ENCODE results near the gene MRPL17. TPM values are rescaled to one million over a fixed set of nuclear protein-coding genes. Genes with fewer than 3 reads are reported as not detected.
"Not testable (repeated sequence)": the region's sequence is repeated elsewhere in the genome, so short reads cannot be mapped to it uniquely, and the experiment has no call there.

MRPL17 gene
- total RNA-seq, 2 donors from 2014 or later: 57.6 to 72.6 TPM

DNA sequence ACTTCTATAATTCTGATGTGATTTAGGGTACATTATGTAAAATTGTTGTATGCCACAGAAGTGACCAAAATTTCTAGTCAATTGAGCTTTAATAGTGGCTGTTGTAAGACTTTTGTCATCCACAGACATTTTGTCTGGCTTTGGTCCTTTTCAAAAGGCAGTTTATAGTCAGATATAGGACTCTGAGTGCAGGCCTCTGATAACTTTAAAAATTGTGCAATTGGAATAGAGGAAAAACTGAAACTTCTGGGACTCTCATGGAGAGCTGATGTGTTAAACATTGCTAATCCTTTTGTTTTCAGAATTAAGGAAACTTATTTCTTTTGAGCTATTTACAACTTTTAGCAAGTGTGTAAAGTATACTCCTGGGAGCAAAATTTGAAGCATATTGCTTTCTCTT lies 9.0 kb upstream of the MRPL17 start:
- Histone ChIP-seq H3K27ac (ENCODE audit: low read depth, low read length) (no peak overlapping the region), H3K27me3 (ENCODE audit: control insufficient read depth, insufficient read depth, low read length, poor library complexity, severe bottlenecking) (no peaks in the 10 kb centered on the region), H3K4me3 (ENCODE audit: low read length) (no peak overlapping the region), H3K36me3 (ENCODE audit: control insufficient read depth, insufficient read depth, low read length) (no peaks in the 10 kb centered on the region), H3K9me3 (ENCODE audit: control insufficient read depth, low read length) (peaks cover 12% of the 10 kb centered on the region), H3K9ac (ENCODE audit: extremely low read depth, low read length, poor library complexity, severe bottlenecking) (no peak overlapping the region), H3K4me1 (ENCODE audit: control insufficient read depth, insufficient read depth, low read length) (peaks cover 5% of the 10 kb centered on the region)
- DNase-seq: no peak
- Mint-ChIP-seq H3K4me1 (peaks cover 9% of the 10 kb centered on the region), H3K4me3 (no peak overlapping the region), H3K27ac (no peak overlapping the region), H3K9me3 (peaks cover 15% of the 10 kb centered on the region), H3K36me3 (ENCODE audit: low read depth) (peaks cover 2% of the 10 kb centered on the region), H3K27me3 (ENCODE audit: insufficient read depth) (peaks cover 9% of the 10 kb centered on the region)
- TF ChIP-seq, protein P1, sequence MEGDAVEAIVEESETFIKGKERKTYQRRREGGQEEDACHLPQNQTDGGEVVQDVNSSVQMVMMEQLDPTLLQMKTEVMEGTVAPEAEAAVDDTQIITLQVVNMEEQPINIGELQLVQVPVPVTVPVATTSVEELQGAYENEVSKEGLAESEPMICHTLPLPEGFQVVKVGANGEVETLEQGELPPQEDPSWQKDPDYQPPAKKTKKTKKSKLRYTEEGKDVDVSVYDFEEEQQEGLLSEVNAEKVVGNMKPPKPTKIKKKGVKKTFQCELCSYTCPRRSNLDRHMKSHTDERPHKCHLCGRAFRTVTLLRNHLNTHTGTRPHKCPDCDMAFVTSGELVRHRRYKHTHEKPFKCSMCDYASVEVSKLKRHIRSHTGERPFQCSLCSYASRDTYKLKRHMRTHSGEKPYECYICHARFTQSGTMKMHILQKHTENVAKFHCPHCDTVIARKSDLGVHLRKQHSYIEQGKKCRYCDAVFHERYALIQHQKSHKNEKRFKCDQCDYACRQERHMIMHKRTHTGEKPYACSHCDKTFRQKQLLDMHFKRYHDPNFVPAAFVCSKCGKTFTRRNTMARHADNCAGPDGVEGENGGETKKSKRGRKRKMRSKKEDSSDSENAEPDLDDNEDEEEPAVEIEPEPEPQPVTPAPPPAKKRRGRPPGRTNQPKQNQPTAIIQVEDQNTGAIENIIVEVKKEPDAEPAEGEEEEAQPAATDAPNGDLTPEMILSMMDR (conservative IDR thresholded peaks at IDR 0.05): no peak

DNA sequence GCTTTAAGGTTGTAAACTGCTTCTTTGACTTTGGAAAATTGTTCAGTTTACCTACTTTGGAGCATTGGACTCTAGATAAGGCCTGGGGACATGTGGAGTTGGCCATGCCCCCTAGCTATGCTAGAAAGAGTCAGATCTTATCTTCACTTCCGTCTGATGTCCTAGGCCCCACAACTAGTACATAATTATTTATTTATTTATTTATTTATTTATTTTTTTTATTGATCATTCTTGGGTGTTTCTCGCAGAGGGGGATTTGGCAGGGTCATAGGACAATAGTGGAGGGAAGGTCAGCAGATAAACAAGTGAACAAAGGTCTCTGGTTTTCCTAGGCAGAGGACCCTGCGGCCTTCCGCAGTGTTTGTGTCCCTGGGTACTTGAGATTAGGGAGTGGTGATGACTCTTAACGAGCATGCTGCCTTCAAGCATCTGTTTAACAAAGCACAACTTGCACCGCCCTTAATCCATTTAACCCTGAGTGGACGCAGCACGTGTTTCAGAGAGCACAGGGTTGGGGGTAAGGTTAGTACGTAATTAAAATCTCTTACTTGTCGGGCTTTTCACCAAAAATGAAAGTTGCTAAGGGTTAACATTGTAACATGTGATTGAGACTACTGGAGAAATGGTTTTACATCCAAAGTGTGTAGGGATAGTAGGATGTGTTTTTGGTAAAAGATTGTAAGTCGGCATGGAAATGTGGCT lies 7.4 kb upstream of the MRPL17 start:
- H3K4me1 ChIP-seq (ENCODE audit: control insufficient read depth, insufficient read depth, low read length); H3K4me1 Mint-ChIP-seq; H3K4me3 Mint-ChIP-seq; H3K36me3 Mint-ChIP-seq (ENCODE audit: low read depth); H3K9ac ChIP-seq (ENCODE audit: extremely low read depth, low read length, poor library complexity, severe bottlenecking); DNase-seq; H3K27me3 ChIP-seq (ENCODE audit: control insufficient read depth, insufficient read depth, low read length, poor library complexity, severe bottlenecking); H3K27ac Mint-ChIP-seq; H3K36me3 ChIP-seq (ENCODE audit: control insufficient read depth, insufficient read depth, low read length); H3K27ac ChIP-seq (ENCODE audit: low read depth, low read length); H3K4me3 ChIP-seq (ENCODE audit: low read length): not testable (repeated sequence)
- peaks cover 12% of the 10 kb centered on the region for H3K9me3 ChIP-seq (ENCODE audit: control insufficient read depth, low read length)
- H3K9me3 Mint-ChIP-seq: peaks cover 21% of the 10 kb centered on the region
- 79 to 80% methylated on average over 5 to 6 of the region's 11 CpGs for WGBS, 2 experiments (ENCODE audit: insufficient coverage in 1 of 2, insufficient read length in 1 of 2)
- H3K27me3 Mint-ChIP-seq (ENCODE audit: insufficient read depth): peaks cover 10% of the 10 kb centered on the region

- no peaks in the 10 kb centered on the region for H3K36me3 ChIP-seq (ENCODE audit: control insufficient read depth, insufficient read depth, low read length)
- H3K9me3 ChIP-seq (ENCODE audit: control insufficient read depth, low read length): peaks cover 12% of the 10 kb centered on the region
- no peak overlapping the region for H3K4me3 Mint-ChIP-seq
- H3K27ac Mint-ChIP-seq: no peak overlapping the region
- H3K4me1 Mint-ChIP-seq: peaks cover 6% of the 10 kb centered on the region
- TF ChIP-seq, protein P1 (conservative IDR thresholded peaks at IDR 0.05): no peak
- no peak for DNase-seq
- peaks cover 2% of the 10 kb centered on the region for H3K36me3 Mint-ChIP-seq (ENCODE audit: low read depth)
- peaks cover 5% of the 10 kb centered on the region for H3K4me1 ChIP-seq (ENCODE audit: control insufficient read depth, insufficient read depth, low read length)
- WGBS, 2 experiments (ENCODE audit: insufficient coverage in 1 of 2, insufficient read length in 1 of 2): 56 to 78% methylated on average over 1 to 4 of the region's 4 CpGs
- H3K4me3 ChIP-seq (ENCODE audit: low read length): no peak overlapping the region
- H3K9ac ChIP-seq (ENCODE audit: extremely low read depth, low read length, poor library complexity, severe bottlenecking): no peak overlapping the region
- peaks cover 21% of the 10 kb centered on the region for H3K9me3 Mint-ChIP-seq
- H3K27ac ChIP-seq (ENCODE audit: low read depth, low read length): no peak overlapping the region
- H3K27me3 ChIP-seq (ENCODE audit: control insufficient read depth, insufficient read depth, low read length, poor library complexity, severe bottlenecking): no peaks in the 10 kb centered on the region
- peaks cover 11% of the 10 kb centered on the region for H3K27me3 Mint-ChIP-seq (ENCODE audit: insufficient read depth)
These were observed 4.7 kb upstream of the MRPL17 start for GRCh38 chr11:6687876-6688275.

DNA sequence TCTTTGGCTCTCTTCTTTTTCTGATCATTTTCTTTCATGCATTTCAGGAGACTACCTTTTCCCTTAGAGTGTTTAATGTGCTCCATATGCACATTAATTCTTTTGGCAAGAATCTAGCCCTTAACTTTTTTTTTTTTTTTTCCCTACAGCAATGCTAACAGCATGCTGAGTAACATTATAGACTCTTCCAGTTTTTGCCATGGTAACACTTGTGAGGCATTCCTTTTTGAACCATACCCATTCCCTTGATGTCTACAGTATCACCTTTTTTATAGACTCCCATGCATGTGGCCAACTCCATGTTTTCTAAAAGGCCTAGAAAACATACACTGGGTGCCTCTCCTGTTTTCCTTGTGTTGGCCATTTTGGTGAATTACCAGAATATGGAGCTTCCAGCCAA lies 2.9 kb upstream of the MRPL17 start:
- H3K9me3 Mint-ChIP-seq: peaks cover 21% of the 10 kb centered on the region
- no peak overlapping the region for H3K9ac ChIP-seq (ENCODE audit: extremely low read depth, low read length, poor library complexity, severe bottlenecking)
- no peak overlapping the region for H3K4me3 ChIP-seq (ENCODE audit: low read length)

GRCh38 chr11:6684068-6684467 lies 928 bp upstream of the MRPL17 start:
- Histone ChIP-seq H3K9ac (ENCODE audit: extremely low read depth, low read length, poor library complexity, severe bottlenecking) (peak overlapping the region; percentile 58), H3K4me3 (ENCODE audit: low read length) (peak overlapping the region; percentile 100), H3K36me3 (ENCODE audit: control insufficient read depth, insufficient read depth, low read length) (peaks cover 16% of the 10 kb centered on the region)
- H3K27ac ChIP-seq (ENCODE audit: low read depth, low read length); H3K27ac Mint-ChIP-seq; H3K4me1 ChIP-seq (ENCODE audit: control insufficient read depth, insufficient read depth, low read length); H3K27me3 ChIP-seq (ENCODE audit: control insufficient read depth, insufficient read depth, low read length, poor library complexity, severe bottlenecking); DNase-seq; H3K9me3 ChIP-seq (ENCODE audit: control insufficient read depth, low read length): not testable (repeated sequence)
- H3K27me3 Mint-ChIP-seq (ENCODE audit: insufficient read depth): peaks cover 11% of the 10 kb centered on the region
- WGBS, 2 experiments (ENCODE audit: insufficient coverage in 1 of 2, insufficient read length in 1 of 2): 65 to 98% methylated on average over 6 to 14 of the region's 14 CpGs
- H3K4me1 Mint-ChIP-seq: peaks cover 17% of the 10 kb centered on the region
- H3K4me3 Mint-ChIP-seq: peak overlapping the region; percentile 98
- H3K9me3 Mint-ChIP-seq: peaks cover 11% of the 10 kb centered on the region
- H3K36me3 Mint-ChIP-seq (ENCODE audit: low read depth): peaks cover 18% of the 10 kb centered on the region

More for the DNA sequence above, 2.9 kb upstream of the MRPL17 start:
- Histone ChIP-seq H3K4me1 (ENCODE audit: control insufficient read depth, insufficient read depth, low read length) (peaks cover 7% of the 10 kb centered on the region), H3K27ac (ENCODE audit: low read depth, low read length) (no peak overlapping the region), H3K27me3 (ENCODE audit: control insufficient read depth, insufficient read depth, low read length, poor library complexity, severe bottlenecking) (no peaks in the 10 kb centered on the region), H3K36me3 (ENCODE audit: control insufficient read depth, insufficient read depth, low read length) (peaks cover 7% of the 10 kb centered on the region), H3K9me3 (ENCODE audit: control insufficient read depth, low read length) (peaks cover 12% of the 10 kb centered on the region)
- TF ChIP-seq, protein P1 (conservative IDR thresholded peaks at IDR 0.05): no peak
- H3K27me3 Mint-ChIP-seq (ENCODE audit: insufficient read depth): peaks cover 11% of the 10 kb centered on the region
- no peak for DNase-seq
- peaks cover 8% of the 10 kb centered on the region for H3K36me3 Mint-ChIP-seq (ENCODE audit: low read depth)
- no peak overlapping the region for H3K4me3 Mint-ChIP-seq
- peaks cover 16% of the 10 kb centered on the region for H3K4me1 Mint-ChIP-seq
- H3K27ac Mint-ChIP-seq: no peak overlapping the region

Data from endodermal cell (in vitro differentiated cells).